ENCODE results near the gene VWA3B.
"Not testable (repeated sequence)": the region's sequence is repeated elsewhere in the genome, so short reads cannot be mapped to it uniquely, and the experiment has no call there.

Gene VWA3B

GRCh38 chr2:98268225-98268624 is 181.3 kb downstream of the VWA3B start:
- not testable (repeated sequence) for DNase-seq

- no peak for DNase-seq
Measured at GRCh38 chr2:98269274-98269673, 182.3 kb downstream of the VWA3B start.

- DNase-seq, result no peak
Measured at GRCh38 chr2:98269830-98270229, 182.9 kb downstream of the VWA3B start.

- no peak for DNase-seq
Measured at GRCh38 chr2:98277162-98277859, 190.3 kb downstream of the VWA3B start.

- no peak for DNase-seq
Measured at GRCh38 chr2:98278074-98278473, 191.1 kb downstream of the VWA3B start.

GRCh38 chr2:98280376-98281102 is 193.6 kb downstream of the VWA3B start:
- DNase-seq, result no peak

- DNase-seq, result no peak
Measured at GRCh38 chr2:98281607-98282006, 194.6 kb downstream of the VWA3B start.

- DNase-seq, result no peak
Measured at GRCh38 chr2:98282109-98282508, 195.1 kb downstream of the VWA3B start.

GRCh38 chr2:98293030-98293429 is 206.1 kb downstream of the VWA3B start:
- no peak for DNase-seq

GRCh38 chr2:98293931-98294687 is 207.1 kb downstream of the VWA3B start:
- DNase-seq, result no peak

GRCh38 chr2:98294711-98295110 is 207.7 kb downstream of the VWA3B start:
- DNase-seq, result no peak

- DNase-seq, result no peak
Measured at GRCh38 chr2:98295275-98295674, 208.3 kb downstream of the VWA3B start.

- no peak for DNase-seq
Measured at GRCh38 chr2:98295721-98296414, 208.9 kb downstream of the VWA3B start.

- DNase-seq, result no peak
Measured at GRCh38 chr2:98296440-98296839, 209.5 kb downstream of the VWA3B start.

GRCh38 chr2:98297817-98298682 is 211.1 kb downstream of the VWA3B start:
- no peak for DNase-seq

GRCh38 chr2:98298683-98299164 is 211.8 kb downstream of the VWA3B start:
- DNase-seq, result no peak

GRCh38 chr2:98299211-98299905 is 212.4 kb downstream of the VWA3B start:
- DNase-seq, result no peak

- DNase-seq, result no peak
Measured at GRCh38 chr2:98300141-98300874, 213.3 kb downstream of the VWA3B start.

- DNase-seq, result no peak
Measured at GRCh38 chr2:98301469-98301868, 214.5 kb downstream of the VWA3B start.

GRCh38 chr2:98307131-98307696 is 220.2 kb downstream of the VWA3B start:
- DNase-seq, result not testable (repeated sequence)

All from stimulated activated CD4-positive, alpha-beta T cell treated with anti-CD3 and anti-CD28 coated beads, Interleukin-4, amount 100 ng/mL, for 1 hour (primary cell).